ENCODE measurements around the gene COBL.
A peak's percentile ranks its signal among the peaks of the same experiment; 100 is the strongest.

Gene COBL

GRCh38 chr7:51138123-51139085, 178.2 kb downstream of the COBL start:
- no peak for DNase-seq

GRCh38 chr7:51135576-51135975, 181.0 kb downstream of the COBL start:
- DNase-seq: no peak

GRCh38 chr7:51134013-51134441, 182.6 kb downstream of the COBL start:
- DNase-seq: no peak

DNA sequence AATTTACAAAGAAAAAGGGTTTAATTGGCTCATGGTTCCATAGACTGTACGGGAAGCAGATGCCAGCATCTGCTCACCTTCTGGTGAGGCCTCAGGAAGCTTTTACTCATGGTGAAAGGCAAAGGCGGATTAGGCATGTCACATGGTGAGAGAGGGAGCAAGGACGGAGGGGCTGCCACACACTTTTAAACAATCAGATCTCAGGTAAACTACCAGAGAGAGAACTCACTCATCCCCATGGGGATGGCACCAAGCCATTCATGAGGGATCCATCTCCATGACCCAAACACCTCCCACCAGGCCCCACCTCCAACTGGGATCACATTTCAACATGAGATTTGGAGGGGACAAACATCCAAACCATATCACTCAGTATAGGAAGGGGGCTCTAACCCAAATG, 183.9 kb downstream of the COBL start:
- no peak for DNase-seq

GRCh38 chr7:51129527-51130472, 186.8 kb downstream of the COBL start:
- no peak for DNase-seq

- DNase-seq: no peak
Observed at GRCh38 chr7:51128545-51129435, 187.8 kb downstream of the COBL start.

DNA sequence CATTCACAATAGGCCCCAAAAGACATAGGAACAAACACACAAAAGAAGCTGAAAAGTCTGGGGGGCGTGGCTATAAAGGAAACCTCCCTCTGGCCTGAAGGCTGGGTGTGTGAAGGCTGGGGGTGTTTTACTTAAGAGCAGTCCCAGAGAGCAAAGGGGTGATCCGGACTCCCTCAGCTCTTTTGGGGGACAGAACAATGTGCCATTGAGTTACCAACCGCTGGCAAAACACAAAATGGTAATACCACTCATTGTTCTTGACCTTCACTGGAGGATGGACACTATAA, 189.0 kb downstream of the COBL start:
- DNase-seq: no peak

DNA sequence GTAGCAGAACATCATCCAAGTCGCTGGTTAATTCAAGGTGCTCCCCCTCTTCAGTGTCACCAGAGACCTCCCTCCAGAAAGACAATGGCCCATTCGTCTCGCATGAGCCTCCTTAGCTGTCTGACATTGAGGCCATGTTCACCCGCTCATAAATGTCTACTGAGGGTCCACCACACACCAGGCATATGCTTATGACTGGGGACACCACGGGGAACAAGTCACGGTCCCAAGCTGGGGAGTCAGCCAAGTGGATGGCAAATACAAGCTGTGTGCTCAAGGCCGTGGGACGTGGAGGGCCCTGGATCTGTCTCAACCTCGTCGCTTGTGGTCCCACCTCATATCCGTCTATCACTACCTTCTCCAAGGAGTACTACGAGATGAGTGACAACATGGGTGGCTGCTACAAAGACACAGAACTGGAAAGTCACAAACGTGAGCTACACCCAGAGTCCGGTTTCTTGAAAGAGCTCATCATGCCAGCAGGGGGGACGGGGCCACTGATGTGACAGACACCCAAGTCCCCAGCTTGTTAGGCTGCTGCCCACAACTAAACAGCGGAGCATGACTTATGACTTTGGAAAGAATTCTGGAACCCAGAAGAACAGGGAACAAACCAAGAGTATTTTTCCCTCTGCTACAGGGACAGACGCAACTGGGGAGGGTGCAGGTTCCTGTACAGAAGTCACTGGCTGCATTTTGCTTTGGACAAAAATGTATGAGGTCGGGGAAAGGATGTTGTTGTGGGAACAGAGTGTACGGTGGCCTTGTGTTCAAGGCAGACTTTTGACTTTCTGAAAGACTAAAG, 189.6 kb downstream of the COBL start:
- no peak for DNase-seq

DNA sequence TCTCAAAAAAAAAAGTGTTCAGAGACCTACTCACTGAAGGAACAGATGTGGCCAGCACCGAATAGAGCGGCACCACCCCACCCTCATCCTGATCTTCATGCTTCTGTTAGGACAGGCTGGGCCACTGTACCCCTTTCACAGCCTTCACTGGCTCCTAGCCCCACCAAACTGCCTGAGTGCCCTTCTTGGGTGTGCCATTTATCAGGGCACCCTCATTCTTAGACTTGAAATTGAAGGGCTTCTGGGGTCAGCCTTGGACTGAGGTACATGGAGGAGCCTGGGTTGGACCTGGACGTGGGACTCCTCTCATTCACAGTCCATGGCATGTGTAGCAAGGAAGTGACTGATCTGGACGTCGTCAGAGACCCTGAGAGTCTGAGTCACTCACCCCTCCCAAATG, 190.3 kb downstream of the COBL start:
- DNase-seq: no peak

DNA sequence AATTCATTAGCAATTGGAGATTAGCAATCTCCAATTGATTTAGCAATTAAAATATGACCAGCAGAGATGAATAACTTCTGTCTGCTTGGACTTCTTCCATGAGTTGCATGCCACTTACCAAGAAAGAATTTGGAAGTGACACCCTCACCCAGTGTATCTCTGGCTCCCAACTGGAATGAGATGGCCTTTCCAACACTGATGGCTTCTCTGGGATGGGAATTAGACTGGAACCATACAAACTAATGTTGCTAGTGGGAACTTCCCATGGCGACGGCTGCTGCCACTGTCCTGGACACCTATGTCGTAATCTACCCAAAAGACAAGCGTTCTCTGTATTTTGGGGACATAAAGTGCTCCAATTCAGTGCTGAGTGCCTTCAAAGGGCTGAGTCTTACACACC, 192.3 kb downstream of the COBL start:
- no peak for DNase-seq

- no peak for DNase-seq
Observed at GRCh38 chr7:51123322-51124019, 193.1 kb downstream of the COBL start.

- DNase-seq: no peak
Observed at GRCh38 chr7:51121931-51122425, 194.6 kb downstream of the COBL start.

GRCh38 chr7:51121036-51121790, 195.4 kb downstream of the COBL start:
- DNase-seq: no peak

GRCh38 chr7:51118628-51119027, 198.0 kb downstream of the COBL start:
- DNase-seq: no peak

DNA sequence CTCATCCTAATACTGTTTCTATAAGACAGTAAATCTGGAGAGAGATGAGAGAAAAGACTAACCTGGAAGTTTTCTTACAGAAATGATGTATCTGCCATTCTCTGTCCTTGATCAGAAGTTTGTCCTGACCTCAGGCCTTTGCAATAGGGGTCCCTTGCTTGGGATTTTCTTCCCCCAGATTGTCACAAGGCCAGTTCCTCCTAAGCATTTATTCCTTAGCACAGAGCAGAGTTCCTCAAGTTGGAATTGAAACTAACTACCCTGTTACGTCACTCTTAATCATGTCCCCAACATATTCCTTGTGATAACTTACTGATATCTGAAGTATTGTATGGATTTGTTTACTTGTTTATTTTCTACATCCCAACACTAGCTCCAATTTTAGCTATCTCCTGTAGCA, 202.1 kb downstream of the COBL start:
- DNase-seq: no peak

DNA sequence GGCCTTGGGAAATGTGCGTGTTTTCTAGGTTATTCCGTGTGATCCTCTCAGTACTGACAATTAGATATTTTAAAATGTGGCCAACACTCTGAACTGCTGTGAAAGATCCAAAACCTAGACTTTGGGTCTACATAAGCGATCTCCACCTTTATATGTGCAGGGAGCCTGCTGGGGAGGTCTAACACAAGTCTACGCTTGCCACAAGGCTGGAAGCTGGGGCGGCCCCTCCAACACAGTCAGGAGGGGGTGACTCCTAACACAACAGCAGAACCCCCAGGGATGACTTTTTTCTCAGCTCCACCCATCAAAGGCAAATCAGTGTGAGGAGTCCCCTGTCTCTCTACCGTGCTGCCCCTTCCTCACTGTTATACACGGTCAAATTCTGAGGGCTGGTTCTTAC, 202.6 kb downstream of the COBL start:
- no peak for DNase-seq

DNA sequence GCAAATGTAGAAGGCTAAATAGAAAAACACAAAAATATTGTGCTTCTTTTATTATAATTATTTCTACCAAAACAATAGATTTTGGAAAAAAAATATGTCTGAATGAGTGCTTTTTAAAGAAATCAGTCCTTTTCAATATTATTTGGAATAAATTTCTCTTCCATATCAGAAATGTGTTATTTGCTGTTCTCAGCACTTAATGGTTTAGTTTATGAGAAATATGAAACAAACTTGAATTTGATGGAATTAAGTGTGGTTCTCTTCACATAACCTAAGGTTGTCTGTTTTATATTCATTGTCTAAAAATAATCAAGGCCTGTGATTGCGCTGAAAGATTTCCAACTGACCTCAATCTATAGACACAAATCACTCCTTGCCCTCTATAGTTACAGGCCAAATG, 203.0 kb downstream of the COBL start:
- no peak for DNase-seq

GRCh38 chr7:51111241-51111940, 205.2 kb downstream of the COBL start:
- DNase-seq: peak; percentile 87

DNA sequence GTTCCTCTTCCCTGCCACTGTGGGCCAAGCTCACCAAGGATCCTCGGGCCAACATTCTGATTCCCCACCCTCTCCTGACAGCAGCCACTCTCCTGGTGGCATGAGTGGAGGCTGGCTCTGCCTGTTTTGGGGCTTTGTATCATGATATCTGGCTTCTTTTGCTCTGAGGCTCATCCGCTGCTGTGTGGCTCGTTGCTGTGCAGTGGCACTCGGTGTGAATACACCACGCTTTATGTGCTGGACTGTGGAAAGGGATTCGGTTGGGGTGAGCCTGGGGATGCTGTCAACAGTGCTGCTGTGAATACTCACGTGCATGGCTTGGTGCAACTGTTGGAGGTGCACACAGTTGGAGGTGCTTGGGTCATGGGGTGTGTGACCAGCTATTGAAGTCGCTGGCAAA, 208.5 kb downstream of the COBL start:
- DNase-seq: no peak

- DNase-seq: no peak
Observed at GRCh38 chr7:51104278-51104677, 212.3 kb downstream of the COBL start.
